ENCODE measurements around the gene SMYD4.

- TF ChIP-seq EZH2 (IDR thresholded peaks at IDR 0.05; ENCODE audit: borderline replicate concordance, insufficient read depth, low read length, poor library complexity, severe bottlenecking) (no peak), CTCF (IDR thresholded peaks at IDR 0.05; ENCODE audit: poor library complexity, severe bottlenecking) (no peak), TAF1 (IDR thresholded peaks at IDR 0.05; ENCODE audit: low read depth) (no peak), POLR2AphosphoS5 (IDR thresholded peaks at IDR 0.05) (no peak)
These were observed 45.7 kb downstream of the SMYD4 start for GRCh38 chr17:1783834-1784611.

Measured in neural cell (in vitro differentiated cells).